Right ventricle myocardium inferior (tissue), 1 donor: ENCODE data around the gene CHSY3. TPM values are rescaled to one million over a fixed set of nuclear protein-coding genes. Genes with fewer than 3 reads are reported as not detected.

Source experiments
- ATAC-seq: fragments of 200-7000 bp; cut with Tn5 transposase; one replicate; pipeline ENCODE4 v1.9.1; 2020; ENCODE audit warnings: mild to moderate bottlenecking, moderate library complexity
- DNase-seq: peaks from one replicate; pipeline ENCODE4 v3.0.0; 2021; ENCODE audit errors: missing footprints
- intact Hi-C: fragments of 100-400 bp; cut with DNase I; formaldehyde crosslinking; loops from one replicate; pipeline ENCODE4 v1.11.0; 2022
- total RNA-seq: library from RNA; stranded (reverse); fragmentation: NEBNext Ultra II Directional; extraction: Animal tissue kit (Norgen Biotek cat#: 25700); gene quantifications from one replicate; pipeline ENCODE4 v1.2.1, GENCODE V29; 2021
- donor health status: DM: no; HTN: yes; CAD: no; lungs with severe emphysema.

The CHSY3 gene
- total RNA-seq, 1 donor from 2014 or later, result 0.57 TPM

DNA sequence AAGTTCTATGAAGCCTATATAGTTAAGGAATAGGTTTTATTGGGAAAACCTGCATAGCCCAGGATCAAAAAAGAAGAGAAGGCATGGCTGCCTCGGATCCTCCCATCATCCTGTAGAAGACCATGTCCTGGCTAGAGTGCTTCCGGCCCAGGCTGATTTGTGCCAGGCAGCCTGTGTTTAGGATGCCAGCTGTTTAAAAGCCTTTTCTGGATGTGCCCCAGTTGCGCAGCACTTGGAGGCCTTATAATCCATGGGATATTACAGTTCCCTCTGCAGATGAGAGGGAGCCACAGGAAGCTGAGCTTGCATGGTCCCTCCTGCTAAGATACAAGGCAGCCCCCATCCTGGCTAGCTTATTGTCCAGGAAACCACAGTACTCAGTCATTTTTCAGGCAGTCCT, 97.9 kb downstream of the CHSY3 start:
- no peak for ATAC-seq
- intact Hi-C loops, result no loop called here
- DNase-seq, result no peak

DNA sequence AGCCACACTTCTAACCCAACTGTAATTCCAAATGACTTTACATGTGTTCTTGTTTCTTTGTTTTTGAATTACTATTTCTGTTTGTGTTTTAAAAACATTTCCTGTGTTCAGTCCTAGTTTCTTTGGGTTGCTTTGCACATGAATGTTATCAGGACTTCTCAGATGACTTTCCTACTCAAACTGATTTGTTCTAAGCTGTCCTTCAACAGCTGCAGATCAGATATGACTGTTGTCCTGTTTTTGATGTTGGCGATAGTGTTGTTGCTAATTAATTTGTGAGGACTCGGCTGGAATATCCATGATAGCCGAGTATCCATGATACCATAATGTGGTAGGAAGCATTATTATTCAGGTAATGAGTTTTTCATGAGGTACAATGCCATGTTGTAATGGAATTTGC, 98.6 kb downstream of the CHSY3 start:
- intact Hi-C loops, result no loop called here
- DNase-seq (no peak), ATAC-seq (no peak)

DNA sequence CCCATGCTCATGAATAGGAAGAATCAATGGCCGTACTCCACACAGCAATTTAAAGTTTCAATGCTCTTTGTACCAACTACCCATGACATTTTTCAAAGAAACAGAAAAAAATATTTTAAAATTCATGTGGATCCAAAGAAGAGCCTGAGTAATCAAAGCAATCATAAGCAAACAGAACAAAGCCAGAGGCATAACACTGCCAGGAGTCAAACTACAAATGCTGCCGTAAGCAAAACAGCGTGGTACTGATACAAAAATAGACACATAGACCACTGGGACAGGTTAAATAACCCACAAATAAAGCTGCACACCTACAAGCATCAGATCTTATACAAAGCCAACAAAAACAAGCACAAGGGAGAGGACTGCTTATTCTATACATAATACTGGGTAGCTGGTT, 107.7 kb downstream of the CHSY3 start:
- DNase-seq (no peak), ATAC-seq (no peak)
- intact Hi-C loops, result no loop called here

DNA sequence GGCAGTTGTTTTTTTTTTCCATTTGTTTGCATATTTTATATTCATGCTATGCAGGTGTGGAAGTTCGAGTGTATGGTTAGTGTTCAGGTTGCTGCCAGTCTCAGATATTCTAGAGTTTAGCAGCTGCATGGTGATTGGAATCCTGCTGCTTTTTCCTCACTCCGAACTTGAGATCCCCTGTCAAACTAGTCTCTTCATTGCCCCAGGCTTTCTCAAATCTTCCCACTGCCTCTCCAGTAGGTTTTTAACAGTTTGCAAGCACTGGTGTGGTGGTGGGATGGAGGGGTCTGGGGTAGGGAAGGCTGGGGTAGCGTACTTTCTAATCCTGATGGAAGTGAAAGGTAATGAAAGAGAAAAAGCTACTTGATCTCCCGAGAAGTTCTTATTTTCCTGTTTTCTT, 112.9 kb downstream of the CHSY3 start:
- no peak for ATAC-seq
- no peak for DNase-seq
- intact Hi-C loops, result no loop called here

DNA sequence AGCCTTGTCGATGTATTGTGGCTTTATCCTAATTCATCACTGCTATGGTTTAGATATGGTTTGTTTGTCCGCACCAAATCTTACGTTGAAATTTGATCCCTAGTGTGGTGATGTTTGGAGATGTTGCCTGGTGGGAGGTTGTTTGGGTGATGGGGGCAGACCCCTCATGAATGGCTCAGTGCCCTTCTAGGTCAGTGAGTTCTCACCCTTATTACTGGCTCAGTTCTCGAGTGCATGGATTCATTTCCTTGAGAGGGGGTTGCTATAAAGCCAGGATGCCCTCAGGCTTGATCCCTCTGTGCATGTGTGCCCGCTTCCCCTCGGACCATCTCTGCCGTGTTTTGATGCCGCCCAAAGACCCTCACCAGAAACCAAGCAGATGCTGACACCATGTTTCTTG, 114.4 kb downstream of the CHSY3 start:
- intact Hi-C loops, result no loop called here
- DNase-seq (no peak), ATAC-seq (no peak)

DNA sequence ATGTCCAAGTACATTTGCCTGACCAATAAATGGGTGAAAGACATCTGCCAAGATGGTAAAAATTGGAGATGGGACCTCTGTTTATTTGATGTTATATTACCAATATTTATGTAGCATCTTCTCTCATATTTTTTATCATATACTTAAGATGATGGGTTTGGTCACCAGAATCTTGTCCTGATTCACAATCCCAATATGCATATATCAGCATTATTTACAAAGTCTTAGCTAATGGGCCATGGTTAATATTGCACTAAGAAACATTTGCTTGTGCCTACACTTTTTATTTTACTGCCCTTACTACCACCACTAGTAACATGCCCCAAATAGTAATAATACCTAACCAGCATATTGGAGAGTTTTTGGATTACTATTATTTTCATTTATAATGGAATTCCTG, 116.7 kb downstream of the CHSY3 start:
- intact Hi-C loops, result no loop called here
- ATAC-seq, result no peak

DNA sequence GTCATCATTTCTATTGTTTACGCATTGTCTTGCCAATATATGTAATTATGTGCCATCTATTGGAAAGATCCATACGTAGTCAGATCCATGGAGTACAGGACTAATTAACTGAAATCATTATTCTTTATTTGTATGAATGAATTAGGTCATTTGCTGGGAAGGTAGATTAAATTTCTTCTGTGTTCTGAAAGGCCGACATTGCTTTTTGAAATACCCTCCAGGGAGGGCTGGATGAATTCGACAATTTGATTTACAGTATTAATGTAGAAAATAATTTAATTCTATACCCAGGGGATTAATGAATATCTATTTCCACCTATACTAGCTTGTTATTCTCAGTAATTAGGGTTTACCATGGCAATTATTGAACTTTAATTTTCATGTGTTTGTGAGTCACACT, 117.6 kb downstream of the CHSY3 start:
- intact Hi-C loops, result no loop called here

More for the DNA sequence above, 116.7 kb downstream of the CHSY3 start:
- DNase-seq, result no peak

DNA sequence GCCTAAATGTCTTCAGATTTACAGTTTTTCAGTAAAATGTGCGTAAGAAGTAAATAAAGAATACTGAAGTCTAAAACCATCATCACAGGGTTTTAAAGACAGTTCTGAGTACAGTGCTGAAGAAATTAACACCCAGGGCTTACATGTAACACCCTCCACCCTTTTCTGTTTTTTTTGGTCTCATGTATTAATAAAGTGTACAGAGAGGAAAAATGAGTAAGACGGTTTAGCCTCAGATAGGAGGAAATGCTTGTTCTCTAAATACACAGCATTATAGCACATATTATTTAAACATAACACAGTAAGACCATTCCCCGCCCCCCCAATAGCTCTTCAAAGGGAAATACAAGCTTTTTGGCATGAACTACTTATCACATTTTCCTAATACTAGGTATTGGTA, 119.3 kb downstream of the CHSY3 start:
- ATAC-seq (no peak), DNase-seq (no peak)
- intact Hi-C loops, result no loop called here

More for the DNA sequence above, 117.6 kb downstream of the CHSY3 start:
- ATAC-seq, result no peak
- DNase-seq, result no peak

DNA sequence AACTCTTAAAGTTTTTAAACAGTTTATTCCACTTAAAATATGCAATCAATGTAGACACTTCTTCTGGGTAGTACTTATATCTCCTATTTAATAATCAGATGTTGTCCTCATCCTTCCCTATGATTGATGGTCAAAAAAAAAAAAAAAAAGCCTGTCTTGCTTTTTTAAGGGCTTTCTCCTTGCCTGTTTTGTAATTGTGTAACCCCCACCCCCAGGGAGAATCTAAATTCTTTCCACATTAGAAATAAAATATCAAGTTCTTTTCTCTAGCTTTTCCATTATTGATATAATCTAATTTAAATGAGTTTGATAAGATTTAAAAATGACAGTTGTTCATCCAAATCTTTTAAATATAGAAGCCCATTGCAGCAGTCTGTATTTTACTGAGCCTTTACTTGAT, 119.7 kb downstream of the CHSY3 start:
- intact Hi-C loops, result no loop called here
- no peak for ATAC-seq
- DNase-seq, result no peak

DNA sequence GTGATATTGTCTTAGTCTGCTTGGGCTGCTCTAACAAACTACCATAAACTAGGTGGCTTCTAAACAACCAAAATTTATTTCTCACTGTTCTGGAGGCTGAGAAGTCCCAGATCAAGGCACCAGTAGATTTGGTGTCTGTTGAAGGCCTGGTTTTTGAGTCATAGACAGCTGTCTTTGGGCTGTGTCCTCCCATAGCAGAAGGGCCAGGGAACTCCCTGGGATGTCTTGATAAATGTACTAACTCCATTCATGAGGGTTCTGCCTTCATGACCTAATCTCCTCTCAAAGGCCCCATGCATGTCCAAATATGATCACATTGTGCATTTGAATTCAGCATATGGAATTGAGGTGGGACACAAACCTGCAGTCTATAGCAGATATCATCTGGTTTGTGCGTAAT, 121.2 kb downstream of the CHSY3 start:
- no peak for ATAC-seq
- intact Hi-C loops, result no loop called here
- DNase-seq, result no peak

DNA sequence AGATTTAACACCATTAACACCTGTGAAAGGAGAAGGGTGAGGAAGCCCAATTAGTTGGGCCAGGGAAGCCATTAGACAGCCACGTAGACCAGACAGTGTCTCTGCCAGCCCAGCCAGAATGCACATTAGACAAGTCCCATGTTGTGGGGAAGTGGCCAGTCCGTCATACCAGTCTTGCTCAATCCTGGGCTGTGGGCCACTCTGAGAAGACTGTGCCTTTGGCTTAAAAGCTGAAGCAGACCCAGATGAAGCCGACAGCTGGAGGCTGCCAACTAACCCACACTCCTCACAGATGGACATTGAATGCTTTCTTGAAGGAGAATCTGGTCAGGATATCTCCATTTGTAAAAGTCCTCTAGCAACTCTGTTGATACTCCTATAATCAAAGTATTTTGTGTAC, 128.5 kb downstream of the CHSY3 start:
- peak; percentile 54 for DNase-seq
- ATAC-seq, result no peak
- intact Hi-C loops, result no loop called here

DNA sequence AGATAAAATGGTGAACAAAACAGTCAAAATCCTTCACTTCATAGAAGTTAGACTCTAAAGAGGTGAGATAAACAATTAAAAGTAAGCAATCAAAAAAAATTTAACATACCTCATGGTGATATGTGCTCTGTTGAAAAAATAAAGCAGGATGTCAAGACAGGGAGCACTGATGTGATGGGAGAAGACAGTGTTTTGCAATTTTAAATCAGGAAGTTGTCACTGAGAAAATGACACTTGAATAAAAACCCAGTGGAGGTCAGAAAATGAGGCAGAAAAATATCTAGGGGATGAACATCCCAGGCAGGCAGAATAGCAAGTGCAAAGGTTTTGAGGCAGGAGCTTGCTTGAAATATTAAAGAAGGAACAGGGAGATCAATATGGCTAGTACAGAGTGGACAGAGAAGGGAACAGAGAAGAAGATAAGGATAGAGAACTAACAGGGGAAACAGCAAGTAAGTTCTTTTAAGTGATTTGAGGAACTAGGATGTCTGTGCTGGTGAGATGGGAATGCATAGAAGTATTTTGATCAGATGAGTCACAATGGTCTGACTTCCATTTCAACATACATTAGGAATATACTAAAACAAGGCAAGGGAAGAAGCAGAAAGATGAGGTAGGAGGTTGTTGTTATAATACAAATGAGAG, 130.4 kb downstream of the CHSY3 start:
- intact Hi-C loops, result no loop called here
- DNase-seq (no peak), ATAC-seq (no peak)

DNA sequence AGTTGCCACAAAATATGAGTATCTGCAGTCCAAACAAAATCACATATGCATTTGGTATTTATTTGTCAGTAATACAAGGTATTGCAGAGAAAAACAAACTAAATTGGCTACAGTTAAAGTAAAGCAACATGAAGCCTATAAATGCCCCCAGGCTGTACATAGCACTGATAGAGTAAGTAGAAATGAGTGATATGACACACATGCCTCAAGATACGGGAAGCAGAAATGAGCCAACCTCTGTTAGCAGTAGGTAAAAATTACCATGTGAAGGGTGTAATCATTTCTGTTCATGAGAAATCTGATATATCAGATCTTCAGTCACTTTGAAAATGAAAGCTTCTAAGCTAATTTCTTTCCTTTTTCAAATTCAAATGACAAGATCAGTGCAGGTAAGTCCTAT, 131.1 kb downstream of the CHSY3 start:
- intact Hi-C loops, result no loop called here
- ATAC-seq, result no peak
- no peak for DNase-seq

DNA sequence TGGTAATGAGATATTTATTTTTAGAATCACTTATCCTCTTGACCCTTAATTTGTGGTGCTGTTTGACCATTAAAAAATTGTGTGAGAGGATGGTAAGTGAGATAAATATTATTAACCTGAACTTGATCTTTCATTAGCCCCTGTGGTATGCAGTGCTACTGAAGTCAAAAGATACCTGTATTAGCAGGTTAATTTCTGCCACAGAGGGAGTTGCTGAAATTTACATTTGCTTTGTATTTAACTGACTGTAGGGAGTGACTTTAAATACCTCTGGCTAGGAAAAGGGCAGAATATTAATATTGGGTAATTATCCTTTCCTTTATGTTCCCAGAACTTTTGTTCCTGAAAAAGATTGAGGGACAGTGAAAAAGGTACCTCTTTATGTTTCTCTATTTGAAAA, 133.6 kb downstream of the CHSY3 start:
- DNase-seq (no peak), ATAC-seq (no peak)
- intact Hi-C loops, result no loop called here

DNA sequence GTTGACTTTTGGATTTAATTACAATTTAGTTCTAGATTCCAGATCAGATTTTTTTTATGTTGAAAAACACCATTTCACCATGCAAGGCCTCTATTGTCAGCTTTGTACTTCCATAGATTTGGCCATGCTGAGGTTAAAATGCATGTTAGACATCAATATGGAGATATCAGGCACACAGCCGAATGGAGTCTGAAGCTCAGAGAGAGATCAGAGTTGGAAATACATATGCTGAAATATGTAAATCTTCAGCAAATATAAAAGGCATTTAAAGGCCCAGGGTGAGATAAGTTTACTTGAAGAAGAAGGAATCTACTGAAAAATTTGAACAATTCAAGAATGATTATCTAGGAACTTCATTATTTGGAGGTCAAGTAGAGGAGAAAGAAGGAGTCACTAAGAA, 139.6 kb downstream of the CHSY3 start:
- intact Hi-C loops, result no loop called here
- ATAC-seq, result no peak

DNA sequence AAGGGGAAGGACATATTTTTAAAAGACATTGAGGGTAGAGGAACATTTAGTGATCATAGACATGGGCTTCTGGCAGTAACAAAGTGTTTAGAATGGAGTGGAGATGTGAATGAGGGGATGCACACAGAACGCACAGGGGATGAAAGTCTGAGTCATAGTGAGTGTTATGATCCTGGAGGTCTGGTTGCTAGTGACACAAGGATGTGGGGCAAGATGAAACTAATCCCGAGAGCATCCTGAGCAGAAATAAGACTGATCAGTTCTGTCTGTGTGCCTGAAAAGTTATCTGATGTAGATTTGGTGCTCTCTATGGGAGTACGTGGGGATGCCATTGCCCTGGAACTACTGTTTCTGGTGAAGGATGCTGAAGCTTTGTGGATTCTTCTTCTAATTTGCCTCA, 141.1 kb downstream of the CHSY3 start:
- intact Hi-C loops, result no loop called here
- ATAC-seq, result no peak
- no peak for DNase-seq

More for the DNA sequence above, 139.6 kb downstream of the CHSY3 start:
- no peak for DNase-seq

DNA sequence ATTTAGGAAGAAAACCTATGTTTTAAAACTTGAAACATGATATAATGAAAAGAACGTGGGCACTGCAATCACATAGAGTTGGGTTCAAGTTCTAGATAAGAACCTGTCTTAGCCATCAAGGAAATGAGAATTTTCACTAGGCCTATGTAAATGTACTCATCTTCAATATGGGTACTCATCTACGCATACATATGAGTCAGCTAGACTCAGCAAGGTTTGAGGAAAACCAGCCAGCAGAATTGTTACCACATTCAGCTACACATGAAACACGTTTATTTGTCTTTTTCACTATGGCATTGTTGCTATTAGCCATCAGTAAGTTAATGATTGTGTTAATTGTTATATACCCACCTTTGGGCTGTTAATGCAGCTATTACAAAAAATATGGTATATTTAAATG, 146.3 kb downstream of the CHSY3 start:
- ATAC-seq (no peak), DNase-seq (no peak)
- intact Hi-C loops, result no loop called here

DNA sequence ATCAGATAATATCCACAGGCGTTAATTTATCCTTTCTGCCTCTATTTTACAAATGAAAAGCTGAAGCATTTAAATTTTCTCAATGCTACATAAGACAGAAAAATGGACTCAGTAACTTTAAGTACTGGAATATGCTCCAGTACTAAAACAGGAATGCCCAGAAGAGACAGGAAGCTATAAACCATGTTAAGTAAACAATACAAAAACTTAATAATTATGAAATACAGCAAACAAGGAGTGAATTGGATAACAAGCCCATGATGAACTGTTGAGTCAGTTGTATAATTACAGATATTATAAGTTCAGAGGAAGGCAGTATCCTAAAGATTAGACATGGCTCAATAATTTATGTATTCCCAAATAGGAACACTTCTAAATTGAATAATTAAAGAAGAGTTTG, 148.5 kb downstream of the CHSY3 start:
- intact Hi-C loops, result no loop called here
- DNase-seq (no peak), ATAC-seq (no peak)

DNA sequence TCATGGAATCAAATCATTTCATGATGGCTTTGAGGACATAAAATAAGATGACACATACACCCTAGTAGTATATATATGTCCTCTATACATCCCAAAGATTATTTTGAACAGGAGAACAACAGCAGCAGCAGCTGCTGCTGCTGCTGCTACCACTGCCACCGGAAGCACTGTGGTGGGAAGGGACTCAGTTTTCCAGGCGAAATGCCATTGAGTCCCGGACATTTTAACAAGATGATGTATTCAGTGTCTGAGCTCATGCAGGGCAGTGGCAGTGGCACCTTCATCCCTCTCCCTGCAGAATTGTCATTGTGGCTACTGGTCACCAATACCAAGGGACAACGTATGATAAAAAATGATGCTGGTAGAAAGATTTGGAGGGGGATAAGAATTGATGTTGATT, 151.3 kb downstream of the CHSY3 start:
- intact Hi-C loops, result no loop called here
- DNase-seq (no peak), ATAC-seq (no peak)

DNA sequence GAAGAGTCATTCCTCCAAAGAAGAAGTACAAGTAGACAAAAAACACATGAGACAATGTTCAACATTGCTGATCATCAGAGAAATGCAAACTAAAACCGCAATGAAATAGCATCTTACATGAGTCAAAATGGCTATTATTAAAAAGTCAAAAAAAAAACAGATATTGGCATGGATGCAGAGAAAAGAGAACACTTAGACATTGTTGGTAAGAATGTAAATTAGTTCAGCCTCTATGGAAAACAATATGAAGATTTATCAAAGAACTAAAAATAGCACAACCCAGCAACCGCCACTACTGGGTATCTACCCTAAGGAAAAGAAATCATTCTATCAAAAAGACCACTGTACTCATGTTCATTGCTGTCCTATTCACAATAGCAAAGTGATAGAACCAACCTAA, 157.5 kb downstream of the CHSY3 start:
- ATAC-seq (no peak), DNase-seq (no peak)
- intact Hi-C loops, result no loop called here

DNA sequence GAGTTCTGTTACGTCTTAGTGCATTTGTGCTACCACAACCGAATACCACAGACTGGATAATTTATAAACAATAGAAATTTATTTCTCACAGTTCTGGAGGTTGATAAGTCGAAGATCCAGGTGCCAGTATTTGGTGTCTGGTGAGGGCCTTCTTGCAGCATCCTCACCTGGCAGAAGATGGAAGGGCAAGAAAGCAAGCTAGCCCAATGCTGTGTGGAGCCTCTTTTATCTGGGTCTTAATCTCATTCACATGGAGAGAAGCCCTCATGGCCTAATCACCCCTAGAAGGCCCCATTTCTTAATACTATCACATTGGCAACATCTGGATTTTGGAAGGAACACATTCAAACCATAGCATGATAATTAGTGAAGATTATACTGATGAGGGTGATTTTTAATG, 159.3 kb downstream of the CHSY3 start:
- ATAC-seq (no peak), DNase-seq (no peak)
- intact Hi-C loops, result no loop called here

DNA sequence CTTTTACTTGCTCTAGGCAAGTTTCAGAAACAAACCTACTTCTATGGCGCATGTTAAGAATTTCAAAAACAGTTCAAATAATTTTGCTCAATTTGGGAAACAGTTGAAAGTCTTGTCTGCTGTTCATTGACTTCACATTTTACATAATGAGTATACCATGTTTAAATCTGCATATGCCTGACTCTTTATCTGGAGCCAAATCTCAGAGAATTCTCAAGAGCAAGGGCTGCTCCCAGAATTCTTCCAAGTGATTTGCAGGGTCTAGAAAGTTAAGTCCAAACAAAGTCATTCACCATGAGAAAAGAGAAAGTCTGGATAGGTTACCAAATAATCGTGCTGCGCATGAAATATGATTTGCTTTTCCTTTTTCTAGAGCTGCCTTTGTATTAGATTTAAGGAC, 160.2 kb downstream of the CHSY3 start:
- DNase-seq, result no peak
- ATAC-seq, result no peak
- intact Hi-C loops, result no loop called here
